Glomerular endothelial cell (primary cell): ENCODE data around the gene RGS11. TPM values are rescaled to one million over a fixed set of nuclear protein-coding genes. Genes with fewer than 3 reads are reported as not detected.
"Not testable (repeated sequence)": the region's sequence is repeated elsewhere in the genome, so short reads cannot be mapped to it uniquely, and the experiment has no call there.

ENCODE experiments used
- DNase-seq: peaks from one replicate; pipeline ENCODE4 v3.0.0-alpha.2; 2011; ENCODE audit warnings: low read depth, low spot score; ENCODE audit errors: extremely low read depth
- total RNA-seq: library from RNA; depleted of rRNA; stranded (reverse); fragments of >200 nt; gene quantifications from 2 replicates; pipeline ENCODE4 v1.2.3, GENCODE V29; 2015

Gene RGS11
- total RNA-seq, 1 donor from 2014 or later: 3.9 TPM

DNA sequence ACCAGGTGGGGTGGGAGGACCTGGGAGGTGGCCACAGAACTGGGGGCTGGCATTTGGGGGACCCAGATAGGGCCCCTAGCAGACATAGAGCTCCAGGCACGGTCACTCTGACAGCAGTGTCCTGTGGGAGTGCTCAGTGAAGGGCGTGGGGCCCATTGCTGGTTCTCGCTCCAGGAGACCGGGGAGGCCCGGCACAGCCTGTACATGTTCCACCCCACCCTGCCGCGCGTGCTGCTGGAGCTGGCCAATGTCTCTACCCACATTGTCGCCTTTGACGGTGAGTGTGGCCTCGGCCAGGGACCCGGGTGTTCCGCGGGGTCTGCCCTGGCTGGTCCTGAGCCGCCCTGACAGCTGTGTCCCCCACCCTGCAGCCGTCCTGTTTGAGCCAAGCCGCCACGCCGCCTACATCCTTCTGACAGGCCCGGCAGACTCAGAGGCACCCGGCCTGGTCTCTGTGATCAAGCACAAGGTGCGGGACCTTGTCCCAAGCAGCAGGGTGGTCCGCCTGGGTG lies 11.2 kb downstream of the RGS11 start:
- no peak for DNase-seq

DNA sequence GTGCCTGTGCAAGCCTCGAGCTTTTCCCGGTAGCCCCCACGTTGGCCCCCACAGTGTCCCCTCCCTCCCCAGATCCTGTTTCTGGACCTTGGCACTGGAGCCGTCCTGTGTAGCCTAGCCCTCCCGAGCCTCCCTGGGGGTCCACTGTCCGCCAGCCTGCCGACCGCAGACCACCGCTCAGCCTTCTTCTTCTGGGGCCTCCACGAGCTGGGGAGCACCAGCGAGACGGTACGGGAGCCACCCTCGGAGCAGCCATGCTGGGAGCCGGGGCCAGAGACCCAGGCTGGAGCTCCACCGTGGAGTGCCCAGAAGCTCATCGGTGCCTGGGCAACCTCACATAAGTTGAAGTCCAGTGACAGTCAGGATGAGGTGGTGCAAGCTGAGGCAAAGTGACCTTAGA lies 11.8 kb downstream of the RGS11 start:
- DNase-seq: no peak

DNA sequence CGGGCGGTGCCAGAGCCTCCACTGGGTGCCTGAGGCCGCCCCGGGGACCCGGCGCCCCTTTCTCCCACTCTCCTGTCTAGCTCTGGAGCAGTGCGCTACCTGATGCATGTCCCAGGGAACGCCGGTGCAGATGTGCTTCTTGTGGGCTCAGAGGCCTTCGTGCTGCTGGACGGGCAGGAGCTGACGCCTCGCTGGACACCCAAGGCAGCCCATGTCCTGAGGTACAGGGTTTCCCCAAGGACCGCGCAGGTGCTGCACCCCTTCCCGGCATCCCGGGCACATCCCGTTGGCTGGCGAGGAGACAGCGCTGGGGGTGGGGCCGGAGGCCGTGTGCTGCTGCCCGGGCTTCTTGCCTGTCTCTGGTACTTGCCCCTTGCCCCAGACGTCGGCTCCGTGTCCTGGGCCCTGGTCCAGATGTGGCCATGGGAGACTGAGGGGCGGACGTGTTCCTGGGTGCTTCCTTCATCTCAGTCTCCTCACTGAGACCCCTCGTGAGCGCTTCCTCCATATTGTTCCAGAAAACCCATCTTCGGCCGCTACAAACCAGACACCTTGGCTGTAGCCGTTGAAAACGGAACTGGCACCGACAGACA lies 12.5 kb downstream of the RGS11 start:
- no peak for DNase-seq

DNA sequence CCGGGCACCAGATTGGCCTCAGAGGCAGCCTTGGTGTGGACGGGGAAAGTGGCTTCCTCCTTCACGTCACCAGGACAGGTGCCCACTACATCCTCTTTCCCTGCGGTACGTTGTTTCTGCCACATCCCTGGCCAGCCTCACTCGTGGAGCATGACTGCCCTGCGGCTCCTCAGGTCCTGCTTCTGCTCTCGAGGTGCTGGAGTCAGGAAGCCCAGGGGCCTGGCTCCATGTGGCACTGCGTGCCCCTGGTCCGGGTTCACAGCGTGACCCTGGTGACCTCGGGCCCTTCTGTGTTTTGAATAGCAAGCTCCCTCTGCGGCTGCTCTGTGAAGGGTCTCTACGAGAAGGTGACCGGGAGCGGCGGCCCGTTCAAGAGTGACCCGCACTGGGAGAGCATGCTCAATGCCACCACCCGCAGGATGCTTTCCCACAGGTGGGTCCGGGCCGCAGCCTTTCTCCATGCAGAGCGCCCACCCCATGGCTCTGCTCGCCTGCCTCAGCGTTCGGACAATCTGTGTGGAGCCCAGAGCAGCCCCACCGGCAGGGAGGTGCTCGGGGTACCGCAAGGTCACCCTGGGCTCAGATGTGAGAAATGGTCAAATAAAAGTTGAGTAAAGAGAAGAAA lies 13.5 kb downstream of the RGS11 start:
- DNase-seq: no peak

DNA sequence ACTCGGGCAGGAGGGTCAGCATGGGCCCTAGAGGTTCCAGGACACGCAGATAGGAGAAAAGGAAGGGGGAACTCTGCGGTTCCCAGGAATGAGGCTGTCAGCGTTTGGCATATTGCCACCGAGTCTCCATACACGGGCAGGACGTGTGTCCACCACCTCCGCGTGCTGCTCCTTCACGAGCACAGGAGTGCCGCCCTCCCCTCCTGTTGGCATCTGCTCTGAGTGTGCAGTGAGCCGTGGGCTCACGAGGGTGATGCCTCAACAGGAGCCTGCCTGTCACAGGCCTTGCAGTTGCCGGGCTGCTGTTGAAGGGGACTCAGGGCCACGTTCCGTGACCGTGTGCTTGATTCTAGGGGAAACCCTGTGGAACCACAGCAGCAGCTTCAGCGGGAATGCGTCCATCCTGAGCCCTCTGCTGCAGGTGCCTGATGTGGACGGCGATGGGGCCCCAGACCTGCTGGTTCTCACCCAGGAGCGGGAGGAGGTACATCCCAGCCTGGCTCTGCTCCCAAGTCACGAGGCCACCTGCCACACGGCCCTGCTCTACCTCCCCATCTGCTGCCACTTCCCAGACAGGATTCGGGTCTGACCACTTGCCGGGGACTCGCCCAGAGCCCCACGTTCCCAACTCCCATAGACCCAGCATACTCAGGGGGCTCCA lies 14.6 kb downstream of the RGS11 start:
- DNase-seq: no peak

DNA sequence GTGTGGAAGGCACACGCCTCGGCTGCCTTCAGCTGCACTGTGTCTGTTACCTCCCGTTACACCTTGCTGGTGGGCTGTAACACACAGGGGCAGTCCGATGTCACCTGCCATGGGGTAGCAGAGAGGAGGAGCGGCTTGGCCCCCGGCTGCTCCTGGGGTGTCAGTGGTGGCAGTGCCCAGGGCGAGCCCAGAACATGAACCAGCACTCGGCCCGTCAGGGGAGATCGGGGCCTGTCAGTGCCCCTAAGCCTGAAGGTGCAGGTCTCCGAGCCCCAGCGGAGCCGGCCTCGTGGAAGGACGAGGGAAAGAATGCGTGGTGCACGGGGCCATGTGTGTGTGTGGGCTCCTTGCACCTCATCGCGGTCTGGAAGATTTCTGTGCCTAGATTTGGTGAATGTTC lies 15.4 kb downstream of the RGS11 start:
- no peak for DNase-seq

DNA sequence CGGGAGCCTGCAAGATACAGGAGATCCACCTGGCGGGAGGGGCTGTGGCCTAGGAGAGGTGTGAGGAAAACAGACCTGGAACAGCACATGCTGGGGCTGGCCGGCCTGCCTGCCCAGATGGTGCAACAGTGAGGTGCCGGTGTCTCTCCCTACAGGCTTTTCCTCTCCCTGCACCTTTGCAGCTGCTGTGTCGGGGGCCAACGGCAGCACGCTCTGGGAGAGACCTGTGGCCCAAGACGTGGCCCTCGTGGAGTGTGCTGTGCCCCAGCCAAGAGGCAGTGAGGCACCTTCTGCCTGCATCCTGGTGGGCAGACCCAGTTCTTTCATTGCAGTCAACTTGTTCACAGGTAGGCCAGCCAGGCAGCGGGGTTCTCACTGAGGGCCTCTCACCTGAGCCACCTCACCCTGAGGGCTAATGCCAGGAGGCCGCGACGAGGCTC lies 15.9 kb downstream of the RGS11 start:
- DNase-seq: no peak

DNA sequence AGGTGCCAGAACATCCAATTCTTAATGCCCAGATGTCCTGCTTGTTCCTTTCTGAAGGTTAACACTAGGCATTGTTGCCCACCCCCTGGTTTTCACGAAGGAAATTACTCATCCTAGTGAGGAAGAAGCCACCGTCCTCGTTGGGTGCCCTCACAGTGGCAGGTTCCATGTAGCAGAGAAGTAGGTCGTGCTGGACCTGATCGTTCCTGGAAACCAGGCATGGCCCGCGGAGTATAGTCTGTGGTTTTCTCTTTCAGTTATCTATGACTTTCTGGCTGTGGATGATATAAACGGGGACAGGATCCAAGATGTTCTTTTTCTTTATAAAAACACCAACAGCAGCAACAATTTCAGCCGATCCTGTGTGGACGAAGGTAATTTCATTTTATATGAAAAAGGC lies 16.5 kb downstream of the RGS11 start:
- no peak for DNase-seq

DNA sequence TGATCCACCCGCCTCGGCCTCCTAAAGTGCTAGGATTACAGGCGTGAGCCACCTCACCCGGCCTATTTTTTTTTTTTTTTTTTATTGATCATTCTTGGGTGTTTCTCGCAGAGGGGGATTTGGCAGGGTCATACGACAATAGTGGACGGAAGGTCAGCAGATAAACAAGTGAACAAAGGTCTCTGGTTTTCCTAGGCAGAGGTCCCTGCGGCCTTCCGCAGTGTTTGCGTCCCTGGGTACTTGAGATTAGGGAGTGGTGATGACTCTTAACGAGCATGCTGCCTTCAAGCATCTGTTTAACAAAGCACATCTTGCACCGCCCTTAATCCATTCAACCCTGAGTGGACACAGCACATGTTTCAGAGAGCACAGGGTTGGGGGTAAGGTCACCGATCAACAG lies 17.7 kb downstream of the RGS11 start:
- not testable (repeated sequence) for DNase-seq

DNA sequence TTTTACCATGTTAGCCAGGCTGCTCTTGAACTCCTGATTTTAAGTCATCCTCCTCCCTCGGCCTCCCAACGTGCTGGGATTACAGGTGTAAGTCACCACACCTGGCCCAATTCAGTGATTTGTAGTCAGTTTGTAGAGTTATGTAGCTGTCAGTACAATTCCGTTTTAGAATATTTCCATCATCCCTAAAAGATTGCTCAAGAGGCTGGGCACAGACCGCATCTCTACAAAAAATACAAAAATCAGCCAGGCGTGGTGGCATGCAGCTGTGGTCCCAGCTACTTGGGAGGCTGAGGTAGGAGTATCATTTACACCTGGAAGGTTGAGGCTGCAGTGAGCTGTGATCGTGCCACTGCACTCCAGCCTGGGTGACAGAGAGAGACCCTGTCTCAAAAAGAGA lies 20.6 kb downstream of the RGS11 start:
- no peak for DNase-seq

- DNase-seq: no peak
These were observed 21.3 kb downstream of the RGS11 start for GRCh38 chr16:254461-254860.

GRCh38 chr16:253833-254232 lies 21.9 kb downstream of the RGS11 start:
- no peak for DNase-seq

DNA sequence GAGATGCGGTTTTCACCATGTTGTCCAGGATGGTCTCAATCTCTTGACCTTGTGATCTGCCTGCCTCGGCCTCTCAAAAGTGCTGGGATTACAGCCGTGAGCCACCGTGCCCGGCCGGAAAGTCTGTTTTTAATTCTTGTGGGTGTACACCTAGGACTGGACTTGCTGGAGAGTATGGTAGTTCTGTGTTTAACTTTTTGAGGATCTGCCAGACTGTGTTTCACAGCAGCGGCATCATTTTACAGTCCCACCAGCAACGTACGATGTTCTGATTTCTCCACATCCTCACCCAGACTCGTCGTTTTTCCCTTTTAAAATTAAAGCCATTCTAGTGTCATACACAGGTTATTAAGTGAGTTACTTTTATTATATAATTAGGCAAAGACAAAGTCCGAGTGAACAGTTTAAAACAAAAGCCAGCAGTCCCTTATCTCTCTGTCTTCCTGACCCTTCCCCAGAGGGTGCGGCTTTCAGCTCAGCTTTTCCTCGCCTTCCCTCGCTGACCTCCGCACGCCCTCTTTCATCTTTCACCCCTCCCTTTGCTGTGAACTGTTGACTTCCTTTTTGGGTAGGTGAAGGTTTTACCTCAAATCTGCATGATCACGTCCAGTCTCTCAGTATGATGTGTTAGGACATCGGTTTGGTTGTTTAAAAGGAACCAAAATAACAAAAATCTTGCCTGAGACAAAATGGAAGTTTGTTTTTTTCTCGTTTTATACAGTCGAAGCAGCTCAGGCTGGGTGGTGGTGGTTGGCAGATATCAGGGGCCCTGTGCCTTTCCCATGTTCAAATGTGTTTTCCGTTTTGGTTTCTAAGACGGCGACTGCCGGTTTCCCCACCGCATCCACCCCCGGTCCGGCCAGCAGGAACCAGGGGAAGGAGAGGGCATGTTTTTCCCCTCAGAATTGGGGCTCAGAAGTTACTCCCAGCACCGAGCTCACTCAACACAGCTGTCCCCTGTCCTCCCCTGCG lies 23.1 kb downstream of the RGS11 start:
- DNase-seq: no peak

GRCh38 chr16:249431-249830 lies 26.3 kb downstream of the RGS11 start:
- DNase-seq: no peak

GRCh38 chr16:247027-247426 lies 28.7 kb downstream of the RGS11 start:
- no peak for DNase-seq

- DNase-seq: no peak
These were observed 30.6 kb downstream of the RGS11 start for GRCh38 chr16:245105-245504.

DNA sequence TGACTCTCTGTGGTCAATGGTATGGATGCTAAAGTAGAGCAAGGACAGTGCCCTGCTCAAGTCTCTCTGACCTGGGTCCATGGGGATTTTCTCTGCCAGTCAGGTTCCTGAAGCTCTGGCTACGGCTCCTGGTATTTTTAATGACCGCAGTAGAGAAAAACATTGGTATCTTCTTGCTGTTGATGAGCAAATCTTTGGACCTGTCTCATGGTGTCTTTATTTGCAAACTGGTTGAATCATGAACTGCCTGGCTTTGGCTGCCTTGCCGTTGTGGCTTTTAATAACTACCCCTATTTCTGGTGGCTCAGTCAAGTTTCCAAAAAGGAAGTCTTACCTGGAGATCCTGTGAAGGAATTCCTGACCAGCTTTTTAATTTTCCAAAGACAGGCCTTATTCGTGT lies 32.4 kb downstream of the RGS11 start:
- DNase-seq: no peak

GRCh38 chr16:242281-242680 lies 33.5 kb downstream of the RGS11 start:
- no peak for DNase-seq

DNA sequence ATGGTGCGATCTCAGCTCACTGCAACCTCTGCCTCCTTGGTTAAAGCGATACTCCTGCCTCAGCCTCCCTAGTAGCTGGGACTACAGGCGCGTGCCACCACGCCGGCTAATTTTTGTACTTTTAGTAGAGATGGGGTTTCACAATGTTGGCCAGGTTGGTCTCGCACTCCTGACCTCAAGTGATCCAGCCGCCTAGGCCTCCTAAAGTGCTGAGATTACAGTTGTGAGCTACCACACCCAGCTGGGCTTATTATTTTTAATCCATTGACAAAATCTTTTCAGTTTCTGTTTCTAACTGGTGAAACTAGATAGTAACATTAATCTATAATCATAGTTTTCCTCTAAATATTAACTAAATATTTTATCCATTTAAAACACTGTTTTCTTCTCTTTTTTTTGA lies 35.2 kb downstream of the RGS11 start:
- DNase-seq: no peak

- DNase-seq: no peak
These were observed 35.8 kb downstream of the RGS11 start for GRCh38 chr16:239948-240277.
